KMS-11 (cell line): ENCODE data around the gene FAM174A.

Experiments
- H2AFZ ChIP-seq: fragments of 200-600 bp; sonication (generic); 2 replicates; pipeline ENCODE4 v1.6.1; 2016; ENCODE audit warnings: antibody characterized with exemption, mixed run types, low read depth
- H3K27ac ChIP-seq: fragments of 200-600 bp; sonication (generic); 2 replicates; pipeline ENCODE4 v1.6.1; 2016; ENCODE audit warnings: mild to moderate bottlenecking, mixed run types
- H3K27me3 ChIP-seq: fragments of 200-600 bp; sonication (generic); 2 replicates; pipeline ENCODE4 v1.6.1; 2017; ENCODE audit warnings: mild to moderate bottlenecking, low read depth, mixed run types, moderate library complexity; ENCODE audit not compliant: insufficient read depth
- H3K36me3 ChIP-seq: fragments of 200-600 bp; sonication (generic); 2 replicates; pipeline ENCODE4 v1.6.1; 2017; ENCODE audit warnings: mild to moderate bottlenecking, mixed run types; ENCODE audit not compliant: insufficient read depth
- H3K4me1 ChIP-seq: fragments of 200-600 bp; sonication (generic); 2 replicates; pipeline ENCODE4 v1.6.1; 2016; ENCODE audit warnings: mild to moderate bottlenecking, low read depth, mixed run types; ENCODE audit not compliant: poor library complexity, severe bottlenecking
- H3K4me2 ChIP-seq: fragments of 200-600 bp; sonication (generic); 2 replicates; pipeline ENCODE4 v1.7.0; 2016; ENCODE audit warnings: mild to moderate bottlenecking, mixed run types
- H3K4me3 ChIP-seq: fragments of 200-600 bp; sonication (generic); IDR thresholded peaks from 2 replicates; pipeline ENCODE4 v1.6.1; 2017; ENCODE audit warnings: low read depth, low read length, mixed read lengths; ENCODE audit not compliant: insufficient read depth
- H3K79me2 ChIP-seq: fragments of 200-600 bp; sonication (generic); 2 replicates; pipeline ENCODE4 v1.6.1; 2016; ENCODE audit warnings: low read depth, mixed run types; ENCODE audit not compliant: insufficient read depth
- H3K9ac ChIP-seq: fragments of 200-600 bp; sonication (generic); 2 replicates; pipeline ENCODE4 v1.6.1; 2016; ENCODE audit warnings: mild to moderate bottlenecking, mixed run types
- H4K20me1 ChIP-seq: fragments of 200-600 bp; sonication (generic); 2 replicates; pipeline ENCODE4 v1.6.1; 2016; ENCODE audit warnings: mild to moderate bottlenecking, mixed run types; ENCODE audit not compliant: insufficient read depth
- CTCF ChIP-seq: fragments of 200-600 bp; sonication (generic); conservative IDR thresholded peaks from 2 replicates; pipeline ENCODE4 v1.6.1; 2017; ENCODE audit warnings: low read depth, mild to moderate bottlenecking, antibody characterized with exemption, low read length, moderate library complexity, mixed read lengths

The FAM174A gene

GRCh38 chr5:100535060-100536005, at the start of gene FAM174A:
Gene FAM174A, plus strand, starts transcription at chr5:100535374. Its CDS starts 157 bp downstream, at chr5:100535531.
- Histone ChIP-seq H3K4me1 (peaks cover 20% of the 10 kb centered on the region), H3K27ac (peak within 1 kb of the TSS; percentile 59), H4K20me1 (no peaks in the 10 kb centered on the region), H3K36me3 (no peaks in the 10 kb centered on the region), H2AFZ (peak within 1 kb of the TSS; percentile 81), H3K4me2 (peak within 1 kb of the TSS; percentile 77), H3K27me3 (no peaks in the 10 kb centered on the region), H3K9ac (peak within 1 kb of the TSS; percentile 54), H3K79me2 (peaks cover 23% of the 10 kb centered on the region), H3K4me3 (peak within 1 kb of the TSS; percentile 17)
- no peak for TF ChIP-seq CTCF

GRCh38 chr5:100493996-100494395, 41.2 kb upstream of the FAM174A start:
- Histone ChIP-seq H3K79me2 (no peaks in the 10 kb centered on the region), H3K9ac (no peak overlapping the region), H2AFZ (no peak overlapping the region), H3K4me1 (no peaks in the 10 kb centered on the region), H3K27ac (no peak overlapping the region), H3K27me3 (no peaks in the 10 kb centered on the region), H3K4me2 (no peak overlapping the region), H4K20me1 (no peaks in the 10 kb centered on the region), H3K36me3 (no peaks in the 10 kb centered on the region), H3K4me3 (no peak overlapping the region)
- no peak for TF ChIP-seq CTCF

- H3K36me3 ChIP-seq = no peaks in the 10 kb centered on the region
- TF ChIP-seq CTCF = no peak
- no peak overlapping the region for H2AFZ ChIP-seq
- no peaks in the 10 kb centered on the region for H3K27me3 ChIP-seq
- no peak overlapping the region for H3K27ac ChIP-seq
- no peaks in the 10 kb centered on the region for H3K79me2 ChIP-seq
- no peak overlapping the region for H3K4me3 ChIP-seq
- H3K9ac ChIP-seq = no peak overlapping the region
- no peaks in the 10 kb centered on the region for H3K4me1 ChIP-seq
- H4K20me1 ChIP-seq = no peaks in the 10 kb centered on the region
- no peak overlapping the region for H3K4me2 ChIP-seq
Observed at GRCh38 chr5:100496296-100496695, 38.9 kb upstream of the FAM174A start.

GRCh38 chr5:100502684-100503083, 32.5 kb upstream of the FAM174A start:
- H3K9ac ChIP-seq = no peak overlapping the region
- TF ChIP-seq CTCF = no peak

More at GRCh38 chr5:100502684-100503083, 32.5 kb upstream of the FAM174A start:
- Histone ChIP-seq H3K36me3 (no peaks in the 10 kb centered on the region), H2AFZ (no peak overlapping the region), H3K4me2 (no peak overlapping the region), H3K4me3 (no peak overlapping the region), H3K27ac (no peak overlapping the region), H3K27me3 (no peaks in the 10 kb centered on the region), H4K20me1 (no peaks in the 10 kb centered on the region), H3K4me1 (no peaks in the 10 kb centered on the region), H3K79me2 (no peaks in the 10 kb centered on the region)
